Ishikawa (cell line): ENCODE results near the gene LAMA1.

Experiments used
- CEBPB ChIP-seq: IDR thresholded peaks from 2 replicates; pipeline ENCODE4 v1.6.1; 2012
- CREB1 ChIP-seq: IDR thresholded peaks from 2 replicates; pipeline ENCODE4 v1.6.1; 2012; ENCODE audit warnings: low read depth
- EP300 ChIP-seq: IDR thresholded peaks from 2 replicates; pipeline ENCODE4 v1.6.1; 2012; ENCODE audit warnings: borderline replicate concordance
- RAD21 ChIP-seq: IDR thresholded peaks from 2 replicates; pipeline ENCODE4 v1.6.1; 2012; ENCODE audit warnings: low read depth
- REST ChIP-seq: IDR thresholded peaks from 2 replicates; pipeline ENCODE4 v1.6.1; 2012; ENCODE audit warnings: low read depth, mild to moderate bottlenecking
- TCF12 ChIP-seq: IDR thresholded peaks from 2 replicates; pipeline ENCODE4 v1.6.1; 2012; ENCODE audit warnings: low read depth

- TF ChIP-seq REST = no peak
- TF ChIP-seq CREB1 = no peak
- TF ChIP-seq EP300 = no peak
- TF ChIP-seq TCF12 = no peak
- TF ChIP-seq RAD21 = no peak
- TF ChIP-seq CEBPB = no peak
Measured at GRCh38 chr18:6951336-6952090, 166.1 kb downstream of the LAMA1 start.
